A673 (cell line): ENCODE data around the gene SLC36A3. TPM values are rescaled to one million over a fixed set of nuclear protein-coding genes. Genes with fewer than 3 reads are reported as not detected.

Source experiments
- BruUV-seq: library from RNA; stranded (reverse); fragments of 400-500 nt; replicated peaks from 2 replicates; lab custom pipeline; 2021; lab: Mats Ljungman, UMichigan
- CTCF ChIA-PET: fragments of 300-600 bp; sonication (Branson Sonifier 250); formaldehyde crosslinking; loops from one replicate; lab custom pipeline; 2022; ENCODE audit warnings: antibody characterized with exemption; lab: Charles Lee
- POLR2A ChIA-PET: fragments of 300-600 bp; sonication (Branson Sonifier 250); formaldehyde crosslinking; loops from one replicate; lab custom pipeline; 2022; ENCODE audit warnings: antibody characterized with exemption; ENCODE audit not compliant: low non-redundant PET; lab: Charles Lee
- DNase-seq: peaks from one replicate; pipeline ENCODE4 v3.0.0-alpha.2; 2015; ENCODE audit warnings: low spot score
- H3K27ac ChIP-seq: fragments of 200-600 bp; sonication (generic); 2 replicates; pipeline ENCODE4 v1.5.1; 2016; ENCODE audit warnings: mixed run types, low read depth, mild to moderate bottlenecking, mixed read lengths, antibody characterized with exemption, low read length; ENCODE audit not compliant: poor library complexity, severe bottlenecking
- H3K27me3 ChIP-seq: fragments of 200-600 bp; sonication (generic); replicated peaks from 2 replicates; pipeline ENCODE4 v1.6.1; 2017; ENCODE audit warnings: mixed run types, low read depth, mild to moderate bottlenecking, mixed read lengths, antibody characterized with exemption, low read length; ENCODE audit not compliant: insufficient read depth, poor library complexity
- H3K36me3 ChIP-seq: fragments of 200-600 bp; sonication (generic); 2 replicates; pipeline ENCODE4 v1.6.1; 2016; ENCODE audit warnings: mixed run types, mild to moderate bottlenecking, mixed read lengths, antibody characterized with exemption, low read length; ENCODE audit not compliant: insufficient read depth, poor library complexity, severe bottlenecking
- H3K4me1 ChIP-seq: fragments of 200-600 bp; sonication (generic); 2 replicates; pipeline ENCODE4 v1.6.1; 2017; ENCODE audit warnings: mixed run types, mild to moderate bottlenecking, mixed read lengths, antibody characterized with exemption, low read length; ENCODE audit not compliant: insufficient read depth, poor library complexity, severe bottlenecking
- H3K4me3 ChIP-seq: fragments of 200-600 bp; sonication (generic); 2 replicates; pipeline ENCODE4 v1.5.1; 2016; ENCODE audit warnings: low read depth, mixed run types, mild to moderate bottlenecking, mixed read lengths, low read length; ENCODE audit not compliant: poor library complexity, severe bottlenecking
- H3K9me3 ChIP-seq: fragments of 200-600 bp; sonication (generic); 2 replicates; pipeline ENCODE4 v1.6.1; 2016; ENCODE audit warnings: mixed run types, low read depth, mild to moderate bottlenecking, mixed read lengths, antibody characterized with exemption, low read length; ENCODE audit not compliant: poor library complexity, severe bottlenecking
- EZH2 ChIP-seq: fragments of 200-600 bp; sonication (generic); IDR thresholded peaks from 2 replicates; pipeline ENCODE4 v1.6.1; 2017; ENCODE audit warnings: borderline replicate concordance, low read depth, mild to moderate bottlenecking, mixed read lengths, antibody characterized with exemption, low read length; ENCODE audit not compliant: poor library complexity, severe bottlenecking
- intact Hi-C: fragments of 100-400 bp; cut with micrococcal nuclease; formaldehyde crosslinking; loops from one replicate; pipeline ENCODE4 v1.10.0; 2022; ENCODE audit not compliant: unreplicated experiment
- total RNA-seq: library from RNA; stranded (reverse); gene quantifications from 2 replicates; pipeline ENCODE4 v1.2.3, GENCODE V29; 2021
- TF ChIP-seq, protein P1 (sequence below): fragments of 300-800, 200-600 bp; sonication (generic); conservative IDR thresholded peaks from 2 replicates; pipeline ENCODE4 v1.5.1; 2017; ENCODE audit warnings: low read depth, mild to moderate bottlenecking, antibody characterized with exemption, low read length, moderate library complexity, mixed read lengths

The SLC36A3 gene
- total RNA-seq, 1 experiment from 2014 or later = not detected

DNA sequence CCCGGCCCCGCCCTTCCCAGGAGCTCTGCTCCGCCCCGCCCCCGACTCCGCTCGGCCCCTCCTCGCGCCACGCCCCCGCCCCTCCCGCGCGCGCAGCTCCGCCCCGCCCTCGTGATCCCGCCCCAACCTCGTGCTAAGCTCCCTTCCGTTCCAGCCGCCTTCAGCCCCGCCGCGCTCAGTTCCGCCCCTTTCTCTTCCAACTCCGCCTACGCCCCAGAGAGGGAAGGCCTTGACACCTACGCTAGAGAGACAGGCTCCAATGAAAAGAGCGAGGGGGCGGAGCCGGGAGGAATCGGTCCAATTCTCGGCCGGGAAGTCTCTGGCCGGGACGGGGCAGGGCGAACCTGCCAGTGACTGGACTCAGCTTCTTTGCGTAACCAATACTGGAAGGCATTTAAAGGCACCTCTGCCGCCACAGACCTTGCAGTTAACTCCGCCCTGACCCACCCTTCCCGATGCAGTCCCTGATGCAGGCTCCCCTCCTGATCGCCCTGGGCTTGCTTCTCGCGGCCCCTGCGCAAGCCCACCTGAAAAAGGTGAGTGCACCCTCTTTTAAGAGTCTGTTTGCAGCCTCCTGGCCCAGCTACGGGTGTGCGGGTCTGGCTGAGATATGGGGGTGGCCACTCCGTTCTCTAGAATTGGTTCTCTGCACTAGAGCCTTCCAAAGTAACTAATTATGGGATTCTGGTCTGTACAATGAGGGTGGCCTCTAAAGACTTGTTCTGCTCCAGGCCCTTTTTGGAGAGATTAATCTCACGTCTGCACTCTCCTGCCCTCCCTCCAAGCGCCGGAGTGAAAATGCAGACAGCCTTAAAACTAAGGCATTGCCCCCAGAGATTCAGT, 50.6 kb downstream of the SLC36A3 start, which contains the start of gene GM2A:
TSS of gene GM2A (plus strand) at position 424 of the 843 bp plus-strand sequence. CDS start at position 456, 32 bp downstream.
- peak within 1 kb of the TSS; percentile 59 for H3K4me3 ChIP-seq
- ChIA-PET POLR2A (no interaction called here), CTCF (interaction anchor here (0.6 to 0.9 kb wide), 4 partner anchors 12 to 127 kb away, joined by 3 to 5 read pairs (median 4); no protein-coding TSS in a partner anchor)
- no peaks in the 10 kb centered on the region for H3K36me3 ChIP-seq
- no peaks in the 10 kb centered on the region for H3K9me3 ChIP-seq
- intact Hi-C loops = no loop called here
- H3K27me3 ChIP-seq = no peaks in the 10 kb centered on the region
- peak; percentile 99 for DNase-seq
- no peak for TF ChIP-seq EZH2
- peaks cover 7% of the 10 kb centered on the region for H3K4me1 ChIP-seq
- no peak within 1 kb of the TSS for H3K27ac ChIP-seq
- BruUV-seq = no TSS peak

DNA sequence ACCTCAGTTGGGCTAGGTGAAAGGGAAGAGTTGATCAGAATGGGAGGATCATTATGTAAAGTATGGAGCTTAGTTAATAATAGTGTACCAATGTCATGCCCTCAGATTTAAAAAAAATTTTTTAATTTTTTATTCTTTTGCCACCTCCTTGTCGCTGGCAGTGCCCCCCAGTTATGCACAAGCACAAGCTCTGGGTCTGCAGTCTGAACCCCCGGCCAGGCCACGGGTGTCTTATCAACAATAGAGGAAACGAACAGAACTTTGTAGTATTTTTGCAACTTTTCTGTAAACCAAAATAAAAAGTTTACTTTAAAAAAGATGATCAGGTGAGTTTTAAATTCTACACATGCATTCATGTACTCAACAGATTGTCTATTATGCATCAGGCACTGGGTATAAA, 51.9 kb downstream of the SLC36A3 start:
- Histone ChIP-seq H3K36me3 (no peaks in the 10 kb centered on the region), H3K4me3 (no peak overlapping the region)
- CTCF ChIA-PET = no interaction called here

DNA sequence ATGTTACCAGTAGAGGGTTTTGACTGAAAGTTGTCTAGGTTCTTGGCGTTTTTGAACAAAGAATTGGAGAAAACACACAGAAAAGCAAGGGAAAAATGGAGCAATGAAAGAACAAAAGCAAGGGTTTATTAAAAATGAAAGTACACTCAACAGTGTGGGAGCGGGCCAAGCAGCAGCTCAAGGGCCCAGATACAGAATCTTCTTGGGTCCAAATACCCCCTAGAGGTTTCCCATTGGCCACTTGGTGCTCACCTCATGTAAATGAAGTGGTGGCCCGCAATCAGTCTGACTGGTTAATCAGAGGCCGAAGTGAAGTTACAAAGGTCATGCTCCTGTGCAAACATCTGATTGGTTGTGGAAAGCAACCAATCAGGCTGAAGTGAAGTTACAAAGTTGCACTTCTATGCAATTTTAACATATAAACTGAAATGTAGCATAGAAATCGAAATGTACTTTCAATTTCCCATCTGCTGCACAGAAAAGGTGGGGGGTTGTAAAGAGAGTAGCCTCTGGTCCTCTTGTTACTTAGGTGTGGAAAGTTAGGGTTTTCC, 52.5 kb downstream of the SLC36A3 start:
- no peaks in the 10 kb centered on the region for H3K9me3 ChIP-seq
- H3K27me3 ChIP-seq = no peaks in the 10 kb centered on the region
- H3K4me1 ChIP-seq = peaks cover 7% of the 10 kb centered on the region
- intact Hi-C loops = no loop called here
- TF ChIP-seq, protein P1, sequence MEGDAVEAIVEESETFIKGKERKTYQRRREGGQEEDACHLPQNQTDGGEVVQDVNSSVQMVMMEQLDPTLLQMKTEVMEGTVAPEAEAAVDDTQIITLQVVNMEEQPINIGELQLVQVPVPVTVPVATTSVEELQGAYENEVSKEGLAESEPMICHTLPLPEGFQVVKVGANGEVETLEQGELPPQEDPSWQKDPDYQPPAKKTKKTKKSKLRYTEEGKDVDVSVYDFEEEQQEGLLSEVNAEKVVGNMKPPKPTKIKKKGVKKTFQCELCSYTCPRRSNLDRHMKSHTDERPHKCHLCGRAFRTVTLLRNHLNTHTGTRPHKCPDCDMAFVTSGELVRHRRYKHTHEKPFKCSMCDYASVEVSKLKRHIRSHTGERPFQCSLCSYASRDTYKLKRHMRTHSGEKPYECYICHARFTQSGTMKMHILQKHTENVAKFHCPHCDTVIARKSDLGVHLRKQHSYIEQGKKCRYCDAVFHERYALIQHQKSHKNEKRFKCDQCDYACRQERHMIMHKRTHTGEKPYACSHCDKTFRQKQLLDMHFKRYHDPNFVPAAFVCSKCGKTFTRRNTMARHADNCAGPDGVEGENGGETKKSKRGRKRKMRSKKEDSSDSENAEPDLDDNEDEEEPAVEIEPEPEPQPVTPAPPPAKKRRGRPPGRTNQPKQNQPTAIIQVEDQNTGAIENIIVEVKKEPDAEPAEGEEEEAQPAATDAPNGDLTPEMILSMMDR = no peak
- no peak for TF ChIP-seq EZH2
- H3K27ac ChIP-seq = no peak overlapping the region
- BruUV-seq = no TSS peak
- DNase-seq = no peak
- POLR2A ChIA-PET = no interaction called here
- CTCF ChIA-PET = no interaction called here
- no peaks in the 10 kb centered on the region for H3K36me3 ChIP-seq
- H3K4me3 ChIP-seq = no peak overlapping the region

More for the DNA sequence above, 51.9 kb downstream of the SLC36A3 start:
- Histone ChIP-seq H3K27me3 (no peaks in the 10 kb centered on the region), H3K9me3 (no peaks in the 10 kb centered on the region), H3K4me1 (peaks cover 7% of the 10 kb centered on the region), H3K27ac (no peak overlapping the region)
- DNase-seq = no peak
- no peak for TF ChIP-seq EZH2
- TF ChIP-seq, protein P1 = no peak
- intact Hi-C loops = no loop called here
- POLR2A ChIA-PET = no interaction called here
- BruUV-seq = no TSS peak
